GM18873 (cell line): ENCODE data around the gene PRR15.

ENCODE experiments used
- ATAC-seq: cut with Tn5 transposase; IDR thresholded peaks from one replicate; pipeline ENCODE4 v1.9.1; 2021; ENCODE audit warnings: mild to moderate bottlenecking, moderate library complexity, moderate number of reproducible peaks; ENCODE audit not compliant: unreplicated experiment, low FRiP score

Gene PRR15

GRCh38 chr7:29607889-29608288, 44.3 kb downstream of the PRR15 start:
- no peak for ATAC-seq

GRCh38 chr7:29609162-29610037, 45.8 kb downstream of the PRR15 start:
- no peak for ATAC-seq

GRCh38 chr7:29610086-29610485, 46.5 kb downstream of the PRR15 start:
- ATAC-seq = no peak

- ATAC-seq = no peak
These were observed 48.4 kb downstream of the PRR15 start for GRCh38 chr7:29611941-29612544.

- no peak for ATAC-seq
These were observed 49.0 kb downstream of the PRR15 start for GRCh38 chr7:29612596-29612995.

GRCh38 chr7:29613100-29613499, 49.5 kb downstream of the PRR15 start:
- ATAC-seq = no peak

- ATAC-seq = no peak
These were observed 50.6 kb downstream of the PRR15 start for GRCh38 chr7:29614229-29614628.
